ENCODE data around the gene PHYHD1.

PHYHD1 gene

DNA sequence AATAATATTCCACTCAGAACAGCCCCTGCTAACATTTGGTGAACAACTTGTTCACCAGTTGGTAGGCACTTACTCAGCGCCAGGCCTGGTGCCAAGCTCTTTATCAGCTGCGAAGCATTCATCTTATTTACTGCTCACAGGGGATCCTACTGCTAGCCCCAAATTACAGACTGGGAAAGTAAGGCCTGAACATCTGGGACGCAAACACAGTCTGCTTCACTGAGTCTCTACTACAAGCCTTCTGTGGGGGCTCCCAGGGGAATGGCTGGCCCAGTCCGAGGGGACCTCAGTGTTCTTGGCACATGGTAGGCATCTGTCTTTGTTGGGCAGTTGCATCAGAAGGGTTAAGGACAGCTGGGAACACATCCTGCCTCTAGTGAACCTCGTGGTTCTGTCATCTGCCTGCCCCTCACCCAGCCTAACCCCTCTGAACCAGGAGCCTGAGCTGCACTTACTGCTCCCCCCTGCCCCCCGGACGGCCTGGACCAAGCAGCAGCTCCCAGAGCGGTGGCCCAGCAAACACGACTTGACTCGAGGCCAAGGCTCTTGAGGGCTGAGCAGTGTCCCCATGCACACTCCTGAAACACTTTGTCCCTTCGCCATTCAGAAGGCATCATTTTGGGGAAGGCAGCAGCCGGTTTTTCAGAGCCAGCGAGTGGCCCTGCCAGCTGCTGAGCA lies at the start of gene PHYHD1:
Gene PHYHD1, plus strand, starts transcription at position 602 of the 678 bp plus-strand sequence. CDS start 1,342 bp downstream, outside the sequence.
- no peak for DNase-seq (ENCODE audit: extremely low spot score, insufficient read length, low read depth)
- no peak for FAIRE-seq

GRCh38 chr9:128877852-128878251 lies 42.9 kb upstream of the PHYHD1 start:
- DNase-seq (ENCODE audit: extremely low spot score, insufficient read length, low read depth): no peak
- no peak for FAIRE-seq

GRCh38 chr9:128881884-128882676 lies 38.7 kb upstream of the PHYHD1 start, which contains the start of the genes KYAT1 and LRRC8A:
Gene KYAT1 (minus strand): TSS chr9:128881950. CDS start chr9:128845405, 36,545 bp downstream.
Gene LRRC8A (plus strand): TSS chr9:128882133. CDS start chr9:128907165, 25,032 bp downstream.
- peak; percentile 97 for FAIRE-seq

GRCh38 chr9:128882677-128883603 lies 37.8 kb upstream of the PHYHD1 start:
- FAIRE-seq: no peak
- DNase-seq (ENCODE audit: extremely low spot score, insufficient read length, low read depth): no peak

More at GRCh38 chr9:128881884-128882676, 38.7 kb upstream of the PHYHD1 start, which contains the start of the genes KYAT1 and LRRC8A:
- DNase-seq (ENCODE audit: extremely low spot score, insufficient read length, low read depth): peak; percentile 98

- FAIRE-seq: no peak
Observed at GRCh38 chr9:128884164-128884563, 36.6 kb upstream of the PHYHD1 start.

GRCh38 chr9:128885376-128885775 lies 35.4 kb upstream of the PHYHD1 start:
- FAIRE-seq: no peak
- DNase-seq (ENCODE audit: extremely low spot score, insufficient read length, low read depth): no peak

More at GRCh38 chr9:128884164-128884563, 36.6 kb upstream of the PHYHD1 start:
- DNase-seq (ENCODE audit: extremely low spot score, insufficient read length, low read depth): no peak

GRCh38 chr9:128885798-128886197 lies 35.0 kb upstream of the PHYHD1 start:
- no peak for FAIRE-seq
- DNase-seq (ENCODE audit: extremely low spot score, insufficient read length, low read depth): no peak

GRCh38 chr9:128886211-128886891 lies 34.4 kb upstream of the PHYHD1 start:
- FAIRE-seq: no peak
- no peak for DNase-seq (ENCODE audit: extremely low spot score, insufficient read length, low read depth)

GRCh38 chr9:128887049-128887448 lies 33.7 kb upstream of the PHYHD1 start:
- FAIRE-seq: no peak
- DNase-seq (ENCODE audit: extremely low spot score, insufficient read length, low read depth): no peak

DNA sequence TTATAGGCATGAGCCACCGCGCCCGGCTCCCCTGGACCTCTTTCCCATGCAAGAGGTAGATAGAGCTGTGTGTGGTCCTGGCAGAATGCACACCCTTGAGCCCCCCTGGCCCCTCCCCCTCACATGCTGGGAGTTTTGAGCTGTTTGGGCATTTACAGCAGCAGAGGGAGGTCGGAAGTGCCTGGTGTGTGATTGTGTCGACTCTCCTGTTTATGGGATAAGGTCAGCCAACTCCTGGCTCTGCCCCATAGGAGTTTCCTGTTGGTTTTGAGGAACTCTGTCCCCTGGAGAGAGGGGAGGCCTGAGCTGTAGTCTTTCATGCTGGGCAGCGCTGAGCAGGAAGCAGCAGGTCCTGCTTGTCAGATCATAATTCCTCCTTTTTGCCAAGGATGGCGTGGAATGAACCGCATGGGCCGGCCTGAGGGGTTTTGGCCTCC lies 32.9 kb upstream of the PHYHD1 start:
- DNase-seq (ENCODE audit: extremely low spot score, insufficient read length, low read depth): no peak
- FAIRE-seq: no peak

DNA sequence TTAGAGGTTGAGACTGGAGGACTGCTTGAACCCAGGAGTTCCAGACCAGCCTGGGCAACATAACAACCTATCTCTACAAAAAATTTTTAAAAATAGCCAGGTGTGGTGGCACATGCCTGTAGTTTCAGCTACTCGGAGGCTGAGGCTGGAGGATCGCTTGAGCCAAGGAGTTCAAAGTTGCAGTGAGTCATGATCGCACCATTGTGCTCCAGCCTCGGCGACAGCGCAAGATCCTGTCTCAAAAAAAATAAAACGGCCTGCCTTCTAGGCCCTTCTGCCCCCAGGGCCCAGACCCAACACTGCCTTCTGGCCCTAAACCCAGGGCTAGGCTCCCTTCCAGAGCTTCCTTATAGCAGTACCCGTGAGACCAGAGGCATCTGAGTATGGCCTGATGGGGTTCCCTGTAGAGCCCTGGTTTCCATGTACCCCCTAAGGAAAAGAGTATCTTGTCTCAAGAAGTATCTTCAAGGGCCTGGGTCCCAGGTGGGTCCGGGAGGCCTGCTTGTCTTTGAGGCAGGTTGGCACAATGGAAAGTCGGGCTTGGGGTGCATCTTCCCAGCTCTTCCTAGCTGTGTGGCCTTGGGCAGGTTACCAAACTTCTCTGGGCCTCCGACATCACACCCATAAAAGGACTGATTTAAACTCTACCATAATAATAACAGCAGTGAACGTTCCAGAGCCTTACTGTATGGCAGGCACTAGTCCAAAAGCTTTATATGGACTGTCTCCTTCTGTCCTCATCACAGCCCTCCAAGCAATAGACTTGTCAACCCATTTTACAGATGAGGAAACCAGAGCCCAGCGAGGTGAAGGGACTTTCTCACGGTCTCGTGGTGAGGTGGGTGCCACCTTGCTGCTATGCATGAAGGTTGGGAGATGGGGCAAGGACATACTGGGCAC lies 29.2 kb upstream of the PHYHD1 start:
- FAIRE-seq (no peak), DNase-seq (ENCODE audit: extremely low spot score, insufficient read length, low read depth) (no peak)

DNA sequence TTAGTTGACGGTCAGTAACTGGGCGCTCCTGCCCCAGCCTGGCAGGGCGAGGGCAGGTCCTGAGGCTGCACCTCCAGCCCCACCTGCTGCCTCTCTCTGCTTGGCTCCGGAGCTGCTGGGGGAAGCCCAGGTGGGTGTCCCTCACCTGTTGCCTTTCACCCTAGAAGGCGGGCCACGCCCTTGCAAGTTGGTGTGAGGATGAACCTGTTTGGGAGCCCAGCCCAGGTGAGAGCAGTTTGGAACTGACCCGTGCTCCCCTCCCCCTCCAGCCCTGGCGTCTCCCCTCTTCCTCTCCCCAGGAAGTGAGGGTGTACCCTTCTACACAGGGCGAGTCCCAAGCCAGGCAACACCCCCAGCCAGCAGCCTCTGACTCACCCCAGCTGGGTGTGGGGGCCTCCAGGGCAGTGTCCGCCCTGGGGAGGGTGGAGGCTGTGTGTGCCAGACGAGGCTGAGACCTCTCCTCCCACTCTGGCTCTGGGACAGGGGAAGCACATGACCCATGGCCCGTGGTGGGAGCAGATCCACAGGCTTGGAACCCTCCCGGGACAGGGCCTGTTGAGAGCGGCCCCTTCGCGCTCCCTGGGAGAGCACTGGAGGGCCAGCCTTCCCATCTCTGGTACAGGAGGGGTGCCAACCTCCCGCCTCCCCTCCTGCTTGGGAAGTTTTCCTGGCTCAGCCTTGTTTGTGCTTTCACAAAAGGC lies 28.4 kb upstream of the PHYHD1 start:
- no peak for DNase-seq (ENCODE audit: extremely low spot score, insufficient read length, low read depth)
- no peak for FAIRE-seq

- DNase-seq (ENCODE audit: extremely low spot score, insufficient read length, low read depth) (no peak), FAIRE-seq (no peak)
Observed at GRCh38 chr9:128893354-128893753, 27.4 kb upstream of the PHYHD1 start.

GRCh38 chr9:128894764-128895163 lies 26.0 kb upstream of the PHYHD1 start:
- no peak for DNase-seq (ENCODE audit: extremely low spot score, insufficient read length, low read depth)
- FAIRE-seq: no peak

GRCh38 chr9:128895556-128895955 lies 25.2 kb upstream of the PHYHD1 start:
- no peak for FAIRE-seq
- no peak for DNase-seq (ENCODE audit: extremely low spot score, insufficient read length, low read depth)

GRCh38 chr9:128898382-128898781 lies 22.4 kb upstream of the PHYHD1 start:
- FAIRE-seq (no peak), DNase-seq (ENCODE audit: extremely low spot score, insufficient read length, low read depth) (no peak)

DNA sequence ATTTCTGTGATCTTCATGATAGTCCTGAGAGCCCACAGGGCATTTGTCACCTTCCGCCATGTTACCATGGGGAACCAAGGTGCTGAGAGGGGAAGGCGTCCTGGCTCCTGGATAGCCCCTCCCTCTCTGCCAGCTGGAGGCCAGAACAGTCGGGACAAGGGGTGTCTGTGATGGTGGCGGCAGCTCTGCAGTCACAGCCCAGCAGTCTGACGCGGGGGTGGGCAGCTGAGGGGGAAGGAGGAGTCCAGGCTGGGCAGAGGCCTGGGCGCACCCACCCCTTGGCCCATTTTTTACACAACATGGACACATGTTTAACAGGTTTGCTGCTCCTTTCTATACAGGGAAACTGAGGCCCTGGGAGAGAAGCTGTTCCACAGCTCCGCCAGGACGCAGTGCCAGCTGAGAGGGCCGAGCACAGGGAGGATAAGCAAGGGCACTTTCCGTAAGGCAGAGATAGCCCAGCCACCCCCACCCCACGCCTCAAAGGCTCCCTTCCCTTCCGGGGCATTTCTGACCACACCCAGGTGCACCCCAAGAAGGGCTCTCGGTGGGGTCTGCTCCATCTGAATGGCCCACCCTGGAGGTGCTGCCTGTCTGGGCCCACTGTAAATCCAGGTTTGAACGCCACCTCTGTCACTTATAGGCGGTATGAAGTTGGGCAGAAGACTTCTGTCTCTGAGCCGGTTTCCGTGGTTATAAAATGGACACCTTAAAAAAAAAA lies 21.8 kb upstream of the PHYHD1 start:
- no peak for FAIRE-seq
- DNase-seq (ENCODE audit: extremely low spot score, insufficient read length, low read depth): no peak
